Body of pancreas (tissue), 4 donors: Measurements from ENCODE around the gene GGT1. TPM values are rescaled to one million over a fixed set of nuclear protein-coding genes. Genes with fewer than 3 reads are reported as not detected.
A peak's percentile ranks its signal among the peaks of the same experiment; 100 is the strongest.

Source experiments
- ATAC-seq: fragments of 150-250 bp; one replicate; pipeline ENCODE4 v1.9.1; 2016
- DNase-seq, 4 donors: peaks; one replicate each; pipeline ENCODE4 v3.0.0-alpha.2; 2019
- H3K27ac ChIP-seq, 4 donors: fragments of 200-600 bp; sonication (generic); 1 replicate in 3 of 4; 2 replicates in 1 of 4; pipeline versions ENCODE4 v1.5.1 to v1.6.1; 2016 to 2019; ENCODE audit warnings: mild to moderate bottlenecking in 1 of 4, mixed read lengths in 1 of 4, moderate library complexity in 1 of 4
- H3K27me3 ChIP-seq, 2 donors: fragments of 200-600 bp; sonication (generic); one replicate each; pipeline ENCODE4 v1.6.0; 2016; ENCODE audit warnings: mild to moderate bottlenecking in 1 of 2
- H3K36me3 ChIP-seq, 2 donors: fragments of 200-600 bp; sonication (generic); replicated peaks in 1 of 2; 2 replicates each; pipeline ENCODE4 v1.5.1; 2016; ENCODE audit warnings: low read depth in 2 of 2; ENCODE audit not compliant: insufficient read depth in 1 of 2
- H3K4me1 ChIP-seq: fragments of 200-600 bp; sonication (generic); one replicate; pipeline ENCODE4 v1.6.0; 2016
- H3K4me3 ChIP-seq, 2 donors: fragments of 200-600 bp; sonication (generic); 1 replicate in 1 of 2; 2 replicates in 1 of 2; pipeline ENCODE4 v1.5.1; 2016 to 2019
- H3K9me3 ChIP-seq, 3 donors: fragments of 200-600 bp; sonication (generic); 1 replicate in 2 of 3; 2 replicates in 1 of 3; pipeline ENCODE4 v1.5.1; 2016
- CTCF ChIP-seq, 7 experiments: fragments of 450-650 bp in 4 of 7; fragments of 200-600 bp in 3 of 7; sonication (generic) in 3 of 7; IDR thresholded peaks; one replicate each; pipeline ENCODE4 v1.5.1; 2016 to 2019; ENCODE audit warnings: antibody characterized with exemption in 7 of 7
- POLR2A ChIP-seq, 3 donors: fragments of 450-650 bp; IDR thresholded peaks; one replicate each; pipeline ENCODE4 v1.6.1; 2016; ENCODE audit warnings: antibody characterized with exemption in 3 of 3, mild to moderate bottlenecking in 2 of 3
- WGBS, 2 donors: methylation state at CpG; one replicate each; pipeline ENCODE4 v1.1.5; 2017; 5-methylcytosine and 5-hydroxymethylcytosine counted together
- intact Hi-C: fragments of 100-400 bp; cut with DNase I; formaldehyde crosslinking; loops from one replicate; pipeline ENCODE4 v1.15.1; 2023
- total RNA-seq, 2 donors: library from RNA; depleted of rRNA; stranded (reverse); fragments of >200 nt; gene quantifications; one replicate each; pipeline ENCODE4 v1.1.0, GENCODE V29; 2016

GGT1 gene
- total RNA-seq, 2 donors from 2014 or later = 45.4 to 58.7 TPM

DNA sequence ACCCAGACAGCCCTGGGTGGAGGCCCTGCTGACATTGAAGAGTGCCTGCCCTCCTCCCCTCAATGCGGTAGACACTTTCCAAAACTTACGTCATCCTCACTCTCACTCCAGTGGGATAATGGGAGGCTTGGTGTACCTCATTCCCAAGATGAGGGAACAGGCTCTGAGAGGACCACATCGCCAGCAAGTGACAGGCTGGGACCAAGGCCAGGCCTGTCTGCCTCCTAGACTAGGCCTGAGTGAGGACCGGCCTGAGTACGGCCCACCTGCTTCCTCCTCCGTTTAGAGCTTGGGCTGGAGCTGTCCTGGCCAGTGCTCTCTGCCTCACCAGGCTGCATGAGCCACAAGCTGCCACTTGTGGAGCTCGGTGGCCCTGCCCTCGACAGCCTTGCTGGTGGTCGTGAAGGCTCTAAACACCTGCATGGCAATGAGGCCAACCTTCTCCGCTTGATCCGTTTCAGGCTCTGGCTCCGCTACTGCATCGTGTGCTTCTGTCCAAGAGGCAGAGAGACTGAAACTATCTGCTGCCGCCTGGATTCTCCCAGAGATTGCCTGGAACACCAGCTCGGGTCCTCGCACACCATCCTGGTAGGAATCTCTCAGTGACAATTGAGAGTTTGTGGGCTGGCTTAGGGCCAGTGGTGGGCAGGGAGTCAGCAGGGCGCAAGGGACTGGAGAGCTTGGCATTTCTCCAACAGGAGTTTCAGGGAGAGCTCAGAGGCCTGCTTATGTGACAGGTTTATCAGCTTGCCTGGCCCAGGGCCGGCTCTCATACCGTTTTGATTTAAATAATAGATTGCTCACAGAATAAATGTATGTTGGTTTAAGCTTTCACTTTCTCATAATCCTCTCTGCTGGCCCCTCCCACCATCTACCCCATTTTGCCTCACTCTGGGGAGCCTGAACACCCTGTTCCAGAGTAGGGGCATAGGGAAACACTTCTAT is 19.5 kb upstream of the GGT1 start:
- H3K27me3 ChIP-seq = no peaks in the 10 kb centered on the region
- no peaks in the 10 kb centered on the region for H3K9me3 ChIP-seq
- H3K4me1 ChIP-seq = peaks cover 47% of the 10 kb centered on the region
- 41% methylated on average over 6 to 19 of the region's 19 CpGs for WGBS, 2 donors
- no peak for TF ChIP-seq CTCF (IDR thresholded peaks at IDR 0.05)
- TF ChIP-seq POLR2A (IDR thresholded peaks at IDR 0.05) = no peak
- intact Hi-C loops = no loop called here
- DNase-seq (peak; percentile 33 to 64 (median 52)), ATAC-seq (peak; percentile 34)
- no peaks in the 10 kb centered on the region for H3K36me3 ChIP-seq
- H3K4me3 ChIP-seq = no peak overlapping the region
- peak overlapping the region; percentile 26 to 78 (median 70) for H3K27ac ChIP-seq

GRCh38 chr22:24584166-24584790 is 18.7 kb upstream of the GGT1 start:
- DNase-seq (no peak), ATAC-seq (no peak)
- intact Hi-C loops = no loop called here
- 86 to 89% methylated on average over 3 to 5 of the region's 5 CpGs for WGBS, 2 donors
- Histone ChIP-seq H3K4me1 (peaks cover 50% of the 10 kb centered on the region), H3K4me3 (no peak overlapping the region), H3K36me3 (no peaks in the 10 kb centered on the region), H3K27me3 (no peaks in the 10 kb centered on the region), H3K9me3 (no peaks in the 10 kb centered on the region), H3K27ac (peak overlapping the region; percentile 26 to 78 (median 70))
- TF ChIP-seq CTCF (IDR thresholded peaks at IDR 0.05) = no peak
- no peak for TF ChIP-seq POLR2A (IDR thresholded peaks at IDR 0.05)

DNA sequence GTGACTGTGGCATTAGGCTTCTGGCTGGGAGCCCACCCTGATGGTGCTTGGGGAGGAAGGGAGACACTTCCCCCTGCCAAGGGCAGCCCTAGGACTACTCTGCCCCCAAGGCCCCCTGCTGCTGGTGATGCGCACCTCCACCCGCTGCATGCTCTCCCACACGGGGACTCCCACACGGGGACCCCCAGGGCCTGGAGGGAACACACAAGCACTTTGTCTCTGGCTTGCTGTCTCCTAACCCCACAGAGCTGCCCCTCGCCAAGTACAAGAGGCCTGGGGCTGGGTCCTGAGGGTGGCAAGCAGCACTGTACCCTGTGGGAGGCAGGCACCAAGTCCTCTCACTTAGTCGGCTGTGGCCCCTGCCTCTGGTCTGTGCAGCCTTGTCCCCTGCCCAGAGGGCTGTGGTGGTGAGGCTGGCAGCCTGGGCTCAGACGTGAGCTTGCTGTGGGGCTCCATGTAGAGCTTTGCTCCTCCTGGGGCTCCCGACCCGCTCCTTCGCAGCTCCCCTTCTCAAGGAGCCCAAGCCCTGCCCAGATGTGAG is 18.1 kb upstream of the GGT1 start:
- no peak for TF ChIP-seq CTCF (IDR thresholded peaks at IDR 0.05)
- no peak for TF ChIP-seq POLR2A (IDR thresholded peaks at IDR 0.05)
- Histone ChIP-seq H3K27ac (peak overlapping the region in 3 of 4 donors; percentile 65 to 78 (median 76)), H3K4me3 (no peak overlapping the region), H3K27me3 (no peaks in the 10 kb centered on the region), H3K4me1 (peaks cover 55% of the 10 kb centered on the region), H3K9me3 (no peaks in the 10 kb centered on the region), H3K36me3 (no peaks in the 10 kb centered on the region)
- WGBS, 2 donors = 66 to 81% methylated on average over 7 to 10 of the region's 10 CpGs
- intact Hi-C loops = no loop called here
- DNase-seq (no peak), ATAC-seq (no peak)

DNA sequence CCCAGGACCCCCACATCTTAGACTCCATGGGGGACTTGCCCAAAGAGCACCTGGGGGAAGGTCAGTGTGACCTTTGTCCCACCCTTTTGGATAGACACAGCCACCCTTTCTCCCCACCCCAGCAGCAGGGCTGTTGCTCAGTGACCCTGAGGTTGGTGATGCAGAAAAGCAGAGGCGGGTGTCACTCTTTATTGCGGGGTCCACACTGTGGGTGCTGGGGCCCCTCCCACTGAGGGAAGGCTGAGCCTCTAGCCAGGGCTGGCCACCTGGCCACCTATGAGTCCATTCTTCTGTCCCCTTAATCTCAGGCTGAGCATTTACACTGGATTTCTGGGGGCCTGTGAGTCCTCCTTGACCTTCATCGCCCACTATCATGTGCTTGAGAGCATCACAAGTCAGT is 17.5 kb upstream of the GGT1 start:
- peak overlapping the region in 3 of 4 donors; percentile 65 to 78 (median 76) for H3K27ac ChIP-seq
- no peak overlapping the region for H3K4me3 ChIP-seq
- DNase-seq = no peak
- ATAC-seq = no peak
- H3K36me3 ChIP-seq = no peaks in the 10 kb centered on the region
- peaks cover 55% of the 10 kb centered on the region for H3K4me1 ChIP-seq
- no peak for TF ChIP-seq POLR2A (IDR thresholded peaks at IDR 0.05)
- TF ChIP-seq CTCF (IDR thresholded peaks at IDR 0.05) = no peak
- WGBS, 2 donors = 94% methylated on average over 2 to 3 of the region's 3 CpGs
- H3K9me3 ChIP-seq = no peaks in the 10 kb centered on the region
- no peaks in the 10 kb centered on the region for H3K27me3 ChIP-seq
- intact Hi-C loops = no loop called here
